Measurements from ENCODE around the gene ZBTB20.

Gene ZBTB20

DNA sequence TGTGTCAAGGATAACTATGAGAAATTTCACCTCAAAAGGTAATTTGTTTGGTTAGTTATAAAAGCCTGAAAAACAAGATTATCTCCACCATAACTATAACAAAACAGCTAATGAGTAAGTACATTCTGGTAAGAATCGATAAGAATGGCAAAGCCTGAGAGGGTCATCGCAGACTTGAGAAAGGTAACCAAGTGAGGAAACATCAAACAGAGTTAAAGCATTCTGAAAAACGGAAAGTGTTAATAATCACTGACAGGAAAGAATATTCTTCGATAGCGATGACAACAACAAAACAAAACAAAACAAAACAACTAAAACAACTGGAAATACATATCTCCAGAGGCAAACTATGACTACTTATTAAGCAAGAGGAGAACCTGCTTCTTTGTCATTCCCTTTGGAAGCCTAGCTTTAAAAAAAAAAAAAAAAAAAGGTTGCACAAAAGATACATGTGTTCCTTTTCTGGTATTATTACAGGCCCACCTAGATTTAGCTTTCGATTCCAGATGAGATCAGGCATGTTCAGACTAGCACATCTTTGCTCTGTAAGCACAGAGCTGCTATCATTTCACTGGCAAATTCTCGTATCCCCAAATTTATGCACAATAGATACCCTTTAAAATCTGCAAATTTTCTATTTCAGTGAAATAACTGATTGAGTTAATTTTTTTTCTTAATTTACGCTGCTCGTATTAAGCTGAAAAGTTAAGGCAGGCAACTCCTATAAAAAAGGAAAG lies 697.6 kb downstream of the ZBTB20 start:
- no peak overlapping the region for H3K4me3 ChIP-seq (replicated peaks; ENCODE audit: insufficient read depth, low read length)
- no peak for DNase-seq (ENCODE audit: low read depth in 1 of 2, low spot score in 1 of 2)
- H3K27ac ChIP-seq (replicated peaks), result no peak overlapping the region
- no peak for TF ChIP-seq GABPA (IDR thresholded peaks at IDR 0.05; ENCODE audit: low read depth)
- TF ChIP-seq CTCF (IDR thresholded peaks at IDR 0.05; ENCODE audit: insufficient read depth, low read length), result no peak
- TF ChIP-seq REST (IDR thresholded peaks at IDR 0.05; ENCODE audit: insufficient replicate concordance, low read depth), result no peak
- no peak for TF ChIP-seq SPI1 (IDR thresholded peaks at IDR 0.05; ENCODE audit: borderline replicate concordance, low read depth)
- no peak for TF ChIP-seq POLR2AphosphoS5 (IDR thresholded peaks at IDR 0.05; ENCODE audit: low read depth)
- H3K27me3 ChIP-seq (ENCODE audit: insufficient read depth, poor library complexity, severe bottlenecking), result peaks cover 14% of the 10 kb centered on the region

DNA sequence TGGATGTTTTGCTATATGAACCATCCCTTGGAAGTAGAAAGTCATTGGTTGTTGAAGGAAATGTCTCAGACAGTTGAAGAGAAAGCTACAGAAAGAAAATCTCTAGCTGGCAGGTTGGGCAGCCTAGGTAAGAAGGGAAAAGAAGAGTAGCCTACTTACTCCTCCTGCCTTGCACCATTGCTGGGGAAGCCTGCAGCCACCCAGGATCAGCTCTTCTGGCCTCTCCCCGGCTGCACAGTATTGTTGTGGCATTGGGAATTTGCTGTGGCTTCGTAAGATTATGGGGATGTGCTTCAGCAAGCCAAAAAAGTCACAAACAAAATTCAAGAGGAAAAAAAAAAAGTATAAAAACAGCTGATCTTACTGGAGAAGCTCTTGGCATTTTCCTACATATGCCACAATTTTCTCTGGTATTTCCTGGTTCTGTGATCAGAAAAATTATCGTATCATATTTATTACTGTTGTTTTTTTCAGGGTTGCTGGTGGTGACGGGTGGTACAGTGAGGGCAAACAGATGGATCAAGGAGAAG lies 699.1 kb downstream of the ZBTB20 start:
- TF ChIP-seq POLR2AphosphoS5 (IDR thresholded peaks at IDR 0.05; ENCODE audit: low read depth) (no peak), SPI1 (IDR thresholded peaks at IDR 0.05; ENCODE audit: borderline replicate concordance, low read depth) (no peak), CTCF (IDR thresholded peaks at IDR 0.05; ENCODE audit: insufficient read depth, low read length) (no peak), GABPA (IDR thresholded peaks at IDR 0.05; ENCODE audit: low read depth) (no peak)
- DNase-seq (ENCODE audit: low read depth in 1 of 2, low spot score in 1 of 2), result no peak
- H3K27ac ChIP-seq (replicated peaks), result no peak overlapping the region
- H3K4me3 ChIP-seq (replicated peaks; ENCODE audit: insufficient read depth, low read length), result no peak overlapping the region
- peaks cover 12% of the 10 kb centered on the region for H3K27me3 ChIP-seq (ENCODE audit: insufficient read depth, poor library complexity, severe bottlenecking)

- H3K27ac ChIP-seq (replicated peaks), result no peak overlapping the region
- TF ChIP-seq GABPA (IDR thresholded peaks at IDR 0.05; ENCODE audit: low read depth) (no peak), POLR2AphosphoS5 (IDR thresholded peaks at IDR 0.05; ENCODE audit: low read depth) (no peak), SPI1 (IDR thresholded peaks at IDR 0.05; ENCODE audit: borderline replicate concordance, low read depth) (no peak), REST (IDR thresholded peaks at IDR 0.05; ENCODE audit: insufficient replicate concordance, low read depth) (no peak), CTCF (IDR thresholded peaks at IDR 0.05; ENCODE audit: insufficient read depth, low read length) (no peak)
- DNase-seq (ENCODE audit: low read depth in 1 of 2, low spot score in 1 of 2), result no peak
These were observed 699.5 kb downstream of the ZBTB20 start for GRCh38 chr3:114447545-114447944.

More at GRCh38 chr3:114447545-114447944, 699.5 kb downstream of the ZBTB20 start:
- peaks cover 8% of the 10 kb centered on the region for H3K27me3 ChIP-seq (ENCODE audit: insufficient read depth, poor library complexity, severe bottlenecking)
- no peak overlapping the region for H3K4me3 ChIP-seq (replicated peaks; ENCODE audit: insufficient read depth, low read length)
